Renal cortex interstitium (tissue), 15 donors: Measurements from ENCODE around the gene INTS1. TPM values are rescaled to one million over a fixed set of nuclear protein-coding genes. Genes with fewer than 3 reads are reported as not detected.

Experiments
- DNase-seq, 11 donors: peaks; one replicate each; pipeline ENCODE4 v3.0.0-alpha.2; 2013; ENCODE audit warnings: low read depth in 9 of 11, low spot score in 4 of 11; ENCODE audit errors: extremely low read depth in 1 of 11
- long read RNA-seq, 16 experiments: transcript quantifications; one replicate each; lab custom pipeline, GENCODE V29; 2026
- polyA plus RNA-seq, 3 donors: library from polyadenylated mRNA; unstranded; fragments of 120-200 nt; gene quantifications; one replicate each; pipeline ENCODE4 v1.2.1, GENCODE V29; 2013; ENCODE audit not compliant: insufficient read length in 3 of 3

The INTS1 gene, protein sequence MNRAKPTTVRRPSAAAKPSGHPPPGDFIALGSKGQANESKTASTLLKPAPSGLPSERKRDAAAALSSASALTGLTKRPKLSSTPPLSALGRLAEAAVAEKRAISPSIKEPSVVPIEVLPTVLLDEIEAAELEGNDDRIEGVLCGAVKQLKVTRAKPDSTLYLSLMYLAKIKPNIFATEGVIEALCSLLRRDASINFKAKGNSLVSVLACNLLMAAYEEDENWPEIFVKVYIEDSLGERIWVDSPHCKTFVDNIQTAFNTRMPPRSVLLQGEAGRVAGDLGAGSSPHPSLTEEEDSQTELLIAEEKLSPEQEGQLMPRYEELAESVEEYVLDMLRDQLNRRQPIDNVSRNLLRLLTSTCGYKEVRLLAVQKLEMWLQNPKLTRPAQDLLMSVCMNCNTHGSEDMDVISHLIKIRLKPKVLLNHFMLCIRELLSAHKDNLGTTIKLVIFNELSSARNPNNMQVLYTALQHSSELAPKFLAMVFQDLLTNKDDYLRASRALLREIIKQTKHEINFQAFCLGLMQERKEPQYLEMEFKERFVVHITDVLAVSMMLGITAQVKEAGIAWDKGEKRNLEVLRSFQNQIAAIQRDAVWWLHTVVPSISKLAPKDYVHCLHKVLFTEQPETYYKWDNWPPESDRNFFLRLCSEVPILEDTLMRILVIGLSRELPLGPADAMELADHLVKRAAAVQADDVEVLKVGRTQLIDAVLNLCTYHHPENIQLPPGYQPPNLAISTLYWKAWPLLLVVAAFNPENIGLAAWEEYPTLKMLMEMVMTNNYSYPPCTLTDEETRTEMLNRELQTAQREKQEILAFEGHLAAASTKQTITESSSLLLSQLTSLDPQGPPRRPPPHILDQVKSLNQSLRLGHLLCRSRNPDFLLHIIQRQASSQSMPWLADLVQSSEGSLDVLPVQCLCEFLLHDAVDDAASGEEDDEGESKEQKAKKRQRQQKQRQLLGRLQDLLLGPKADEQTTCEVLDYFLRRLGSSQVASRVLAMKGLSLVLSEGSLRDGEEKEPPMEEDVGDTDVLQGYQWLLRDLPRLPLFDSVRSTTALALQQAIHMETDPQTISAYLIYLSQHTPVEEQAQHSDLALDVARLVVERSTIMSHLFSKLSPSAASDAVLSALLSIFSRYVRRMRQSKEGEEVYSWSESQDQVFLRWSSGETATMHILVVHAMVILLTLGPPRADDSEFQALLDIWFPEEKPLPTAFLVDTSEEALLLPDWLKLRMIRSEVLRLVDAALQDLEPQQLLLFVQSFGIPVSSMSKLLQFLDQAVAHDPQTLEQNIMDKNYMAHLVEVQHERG (N-terminal part only)
- 10 to 100 TPM; 50.0 to 94.7 (median 87.9) TPM for polyA plus RNA-seq
- long read RNA-seq, donor 1, result 0 reads
- long read RNA-seq, donor 2, result 0 reads
- long read RNA-seq, donor 3, result 0 reads
- long read RNA-seq, donor 4, result 0 reads
- long read RNA-seq, donor 5, result 0 reads
- long read RNA-seq, donor 6, partial matches to known transcripts, result 10 of 11 reads
- long read RNA-seq, donor 6, other reads (novel, unspliced or antisense), result 0 of 11 reads
- long read RNA-seq, donor 7, result 0 reads
- long read RNA-seq, donor 8, result 0 reads
- long read RNA-seq, donor 9, partial matches to known transcripts, result 6 of 6 reads
- long read RNA-seq, donor 9, other reads (novel, unspliced or antisense), result 0 of 6 reads
- long read RNA-seq, donor 10, result 0 reads
- long read RNA-seq, donor 11, full-length matches to known transcripts, result 3 of 3 reads
- long read RNA-seq, donor 11, partial matches to known transcripts, result 0 of 3 reads
- long read RNA-seq, donor 11, other reads (novel, unspliced or antisense), result 0 of 3 reads
- long read RNA-seq, donor 12, result 0 reads
- long read RNA-seq, donor 13, result 0 reads
- long read RNA-seq, donor 14, result 0 reads
- long read RNA-seq, donor 15, result 0 reads
- long read RNA-seq, donor 16, full-length matches to known transcripts, result 2 of 32 reads
- long read RNA-seq, donor 16, partial matches to known transcripts, result 30 of 32 reads
- long read RNA-seq, donor 16, other reads (novel, unspliced or antisense), result 0 of 32 reads

GRCh38 chr7:1503816-1504775, at the start of gene INTS1:
Gene INTS1, minus strand, starts transcription at chr7:1504389. Its CDS starts 429 bp downstream, at chr7:1503960.
- peak; percentile 70 to 93 (median 87) for DNase-seq

- no peak for DNase-seq
These were observed 49.5 kb upstream of the INTS1 start for GRCh38 chr7:1553512-1554210.

DNA sequence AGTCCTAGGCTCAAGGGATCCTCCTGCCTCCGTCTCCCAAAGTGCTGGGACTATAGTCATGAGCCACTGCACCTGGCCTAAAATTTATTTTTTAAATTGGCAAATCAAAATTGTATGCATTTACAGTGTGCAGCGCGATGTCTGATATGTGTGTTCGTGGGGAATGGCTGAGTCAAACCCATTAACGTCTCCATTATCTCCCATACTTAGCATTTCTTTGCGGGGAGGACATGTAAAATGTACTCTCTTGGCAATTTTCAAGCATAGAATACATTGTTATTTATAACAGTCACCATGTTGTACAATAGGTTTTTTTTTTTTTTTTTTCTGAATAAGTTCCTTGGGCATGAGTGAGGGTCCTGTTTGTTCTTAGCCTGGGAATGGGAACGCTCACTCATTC, 48.0 kb upstream of the INTS1 start:
- no peak for DNase-seq

GRCh38 chr7:1550846-1551155, 46.6 kb upstream of the INTS1 start:
- DNase-seq, result no peak

- no peak for DNase-seq
These were observed 46.0 kb upstream of the INTS1 start for GRCh38 chr7:1550005-1550845.

- DNase-seq, result no peak
These were observed 45.3 kb upstream of the INTS1 start for GRCh38 chr7:1549357-1550004.

DNA sequence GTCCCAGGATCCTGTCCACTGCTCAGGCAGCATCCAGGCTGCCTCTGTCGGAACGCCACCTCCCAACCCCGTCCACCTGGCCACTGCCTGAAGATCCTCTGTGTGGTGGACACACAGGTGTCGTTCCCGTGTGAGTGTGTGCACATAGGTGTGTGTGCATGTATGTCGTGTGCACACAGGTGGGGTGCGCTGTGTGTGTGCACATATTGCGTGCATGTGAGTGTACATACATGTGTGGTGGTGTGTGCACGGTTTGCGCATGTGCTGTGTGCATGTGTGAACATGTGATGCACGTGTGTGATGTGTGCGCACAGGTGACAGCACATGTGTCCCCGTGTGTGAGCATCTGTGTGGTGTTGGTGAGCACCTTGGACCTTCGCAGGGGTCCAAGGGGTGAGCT, 44.8 kb upstream of the INTS1 start:
- DNase-seq, result no peak

GRCh38 chr7:1548438-1548831, 44.2 kb upstream of the INTS1 start:
- no peak for DNase-seq

DNA sequence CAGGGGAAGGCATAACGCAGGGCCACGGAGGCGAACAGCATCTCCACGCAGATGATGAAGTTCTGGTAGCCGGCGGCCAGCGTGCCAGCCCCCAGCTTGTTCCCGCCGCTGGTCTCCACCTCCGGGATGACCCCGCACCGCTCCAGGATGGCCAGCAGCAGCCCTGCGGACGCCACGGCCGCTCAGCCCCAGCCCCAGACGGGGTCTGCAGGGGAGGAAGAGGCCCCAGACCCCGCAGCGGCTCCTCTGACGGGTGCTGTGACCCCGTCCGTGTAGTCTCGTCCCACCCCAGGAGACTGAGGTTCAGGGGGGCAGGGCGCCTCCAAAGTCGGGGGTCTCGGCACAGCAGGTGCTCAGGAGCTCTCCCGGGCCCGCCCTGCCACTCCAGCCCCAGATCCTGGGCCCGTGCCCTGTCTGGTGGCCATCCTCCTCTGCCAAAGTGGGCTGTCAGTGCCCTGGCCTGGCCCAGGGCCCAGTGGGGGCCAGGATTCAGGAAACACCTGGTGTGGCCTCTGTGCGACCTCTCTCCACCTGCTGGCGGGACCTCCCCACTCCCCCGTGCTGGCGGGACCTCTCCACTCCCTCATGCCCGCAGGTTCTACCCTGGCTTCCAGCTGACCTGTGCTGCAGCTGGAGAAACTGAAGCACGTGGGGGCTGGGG, 43.7 kb upstream of the INTS1 start:
- no peak for DNase-seq

GRCh38 chr7:1546909-1547776, 43.0 kb upstream of the INTS1 start:
- DNase-seq, result no peak

DNA sequence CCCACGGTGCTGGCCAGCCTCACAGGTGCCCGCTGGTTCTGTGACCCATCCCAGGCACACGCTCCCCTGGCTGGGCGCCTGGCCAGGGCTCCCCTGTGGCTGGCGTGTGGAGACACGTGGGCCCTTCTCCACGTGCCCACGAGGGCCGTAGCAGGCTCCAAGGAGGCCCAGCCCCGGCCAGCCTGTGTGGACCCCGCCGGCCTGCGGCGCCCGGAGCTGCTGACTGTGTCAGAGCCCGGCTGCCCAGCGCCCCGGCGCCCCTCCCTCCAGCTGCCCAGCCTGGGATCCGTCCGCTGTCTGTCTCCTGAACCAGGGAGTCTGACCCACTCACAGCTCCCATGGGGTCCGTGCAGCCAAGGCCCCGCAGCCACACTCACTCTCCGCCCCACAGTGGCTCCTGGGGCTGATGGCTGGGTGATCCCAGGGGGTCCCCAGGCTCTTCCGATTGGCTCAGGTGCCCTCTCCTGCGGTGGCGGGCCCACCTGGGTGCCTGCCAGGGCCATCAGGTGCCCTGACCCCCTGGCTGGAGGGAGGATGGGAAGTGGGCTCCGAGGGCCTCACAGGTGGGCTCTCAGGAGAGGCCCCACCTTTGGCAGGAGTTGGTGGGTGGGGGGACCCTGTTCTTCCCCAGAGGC, 42.2 kb upstream of the INTS1 start:
- no peak for DNase-seq

- DNase-seq, result no peak
These were observed 41.4 kb upstream of the INTS1 start for GRCh38 chr7:1545417-1546246.
